Mesothelial cell of epicardium (in vitro differentiated cells): Measurements from ENCODE around the gene EFCAB13. TPM values are rescaled to one million over a fixed set of nuclear protein-coding genes. Genes with fewer than 3 reads are reported as not detected.

Experiments
- DNase-seq, 2 experiments: peaks; one replicate each; pipeline ENCODE4 v3.0.0; 2021; ENCODE audit warnings: low spot score in 2 of 2; ENCODE audit not compliant: unreplicated experiment in 2 of 2
- H3K27ac Mint-ChIP-seq: 2 replicates; pipeline ENCODE4 v1.8.0; 2021; ENCODE audit warnings: mixed read lengths
- H3K27me3 Mint-ChIP-seq: 2 replicates; pipeline ENCODE4 v1.8.0; 2021; ENCODE audit warnings: low read depth, mixed read lengths
- H3K36me3 Mint-ChIP-seq: 2 replicates; pipeline ENCODE4 v1.8.0; 2021; ENCODE audit warnings: mixed read lengths
- H3K4me1 Mint-ChIP-seq: 2 replicates; pipeline ENCODE4 v1.8.0; 2021; ENCODE audit warnings: mixed read lengths
- H3K4me3 Mint-ChIP-seq: 2 replicates; pipeline ENCODE4 v1.8.0; 2021; ENCODE audit warnings: mild to moderate bottlenecking, moderate library complexity, mixed read lengths
- H3K9me3 Mint-ChIP-seq: 2 replicates; pipeline ENCODE4 v1.8.0; 2021; ENCODE audit warnings: mixed read lengths
- CTCF ChIP-seq: fragments of 200-600 bp; sonication (generic); IDR thresholded peaks from one replicate; pipeline ENCODE4 v1.5.0; 2021; ENCODE audit warnings: antibody characterized with exemption; ENCODE audit not compliant: unreplicated experiment
- total RNA-seq: library from RNA; stranded (reverse); gene quantifications from 3 replicates; pipeline ENCODE4 v1.2.1, GENCODE V29; 2021

The EFCAB13 gene
- total RNA-seq, 1 donor from 2014 or later = 4.8 TPM

GRCh38 chr17:47285003-47285402 is 38.8 kb upstream of the EFCAB13 start:
- H3K27me3 Mint-ChIP-seq = peaks cover 2% of the 10 kb centered on the region
- no peaks in the 10 kb centered on the region for H3K9me3 Mint-ChIP-seq
- no peaks in the 10 kb centered on the region for H3K4me1 Mint-ChIP-seq
- H3K36me3 Mint-ChIP-seq = no peaks in the 10 kb centered on the region
- H3K4me3 Mint-ChIP-seq = no peak overlapping the region
- no peak overlapping the region for H3K27ac Mint-ChIP-seq
- TF ChIP-seq CTCF = no peak
- no peak for DNase-seq

GRCh38 chr17:47286198-47286914 is 37.4 kb upstream of the EFCAB13 start:
- Mint-ChIP-seq H3K4me1 (no peaks in the 10 kb centered on the region), H3K4me3 (no peak overlapping the region), H3K27me3 (peaks cover 2% of the 10 kb centered on the region), H3K36me3 (no peaks in the 10 kb centered on the region), H3K9me3 (no peaks in the 10 kb centered on the region), H3K27ac (no peak overlapping the region)
- TF ChIP-seq CTCF = no peak
- DNase-seq = no peak

- no peak for TF ChIP-seq CTCF
- H3K36me3 Mint-ChIP-seq = no peaks in the 10 kb centered on the region
- no peaks in the 10 kb centered on the region for H3K9me3 Mint-ChIP-seq
- no peaks in the 10 kb centered on the region for H3K4me1 Mint-ChIP-seq
- DNase-seq = no peak
- no peak overlapping the region for H3K27ac Mint-ChIP-seq
- no peak overlapping the region for H3K4me3 Mint-ChIP-seq
- H3K27me3 Mint-ChIP-seq = peaks cover 2% of the 10 kb centered on the region
Observed at GRCh38 chr17:47287068-47287467, 36.7 kb upstream of the EFCAB13 start.

- Mint-ChIP-seq H3K36me3 (no peaks in the 10 kb centered on the region), H3K27me3 (peaks cover 2% of the 10 kb centered on the region), H3K9me3 (no peaks in the 10 kb centered on the region), H3K4me1 (no peaks in the 10 kb centered on the region), H3K27ac (no peak overlapping the region), H3K4me3 (no peak overlapping the region)
- no peak for TF ChIP-seq CTCF
- DNase-seq = no peak
Observed at GRCh38 chr17:47287639-47288038, 36.1 kb upstream of the EFCAB13 start.

- no peak for TF ChIP-seq CTCF
- Mint-ChIP-seq H3K36me3 (no peaks in the 10 kb centered on the region), H3K27ac (no peak overlapping the region), H3K9me3 (no peaks in the 10 kb centered on the region), H3K4me3 (no peak overlapping the region), H3K27me3 (peaks cover 2% of the 10 kb centered on the region), H3K4me1 (no peaks in the 10 kb centered on the region)
- DNase-seq = no peak
Observed at GRCh38 chr17:47288531-47289116, 35.1 kb upstream of the EFCAB13 start.
